B cell (primary cell): ENCODE measurements around the gene SART3.

Source experiments
- EZH2 ChIP-seq: IDR thresholded peaks from 2 replicates; pipeline ENCODE4 v1.6.1; 2012; ENCODE audit warnings: borderline replicate concordance, low read depth, mild to moderate bottlenecking, moderate library complexity, low read length; ENCODE audit not compliant: insufficient read depth, poor library complexity, severe bottlenecking
- TF ChIP-seq, protein P1 (sequence below): fragments of 200-600 bp; IDR thresholded peaks from one replicate; pipeline ENCODE4 v1.8.0; 2022; ENCODE audit warnings: antibody characterized with exemption, mild to moderate bottlenecking

DNA sequence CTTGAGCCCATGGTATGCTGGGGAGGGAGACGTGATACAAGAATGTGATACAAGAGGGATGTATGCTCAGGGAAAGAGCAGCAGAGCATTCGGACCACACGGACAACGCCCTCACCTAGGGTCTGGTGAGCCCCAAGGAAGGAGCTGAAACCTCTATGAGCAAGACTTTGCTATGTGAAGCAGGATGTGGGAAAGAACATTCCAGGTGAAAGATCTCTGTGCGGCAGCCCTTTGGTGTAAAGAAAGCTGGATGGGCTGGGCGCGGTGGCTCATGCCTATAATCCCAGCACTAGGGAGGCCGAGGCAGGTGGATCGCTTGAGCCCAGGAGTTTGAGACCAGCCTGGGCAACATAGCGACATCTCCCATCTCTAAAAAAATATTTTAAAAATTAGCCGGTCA, 62.8 kb downstream of the SART3 start:
- TF ChIP-seq EZH2 = no peak
- TF ChIP-seq, protein P1, sequence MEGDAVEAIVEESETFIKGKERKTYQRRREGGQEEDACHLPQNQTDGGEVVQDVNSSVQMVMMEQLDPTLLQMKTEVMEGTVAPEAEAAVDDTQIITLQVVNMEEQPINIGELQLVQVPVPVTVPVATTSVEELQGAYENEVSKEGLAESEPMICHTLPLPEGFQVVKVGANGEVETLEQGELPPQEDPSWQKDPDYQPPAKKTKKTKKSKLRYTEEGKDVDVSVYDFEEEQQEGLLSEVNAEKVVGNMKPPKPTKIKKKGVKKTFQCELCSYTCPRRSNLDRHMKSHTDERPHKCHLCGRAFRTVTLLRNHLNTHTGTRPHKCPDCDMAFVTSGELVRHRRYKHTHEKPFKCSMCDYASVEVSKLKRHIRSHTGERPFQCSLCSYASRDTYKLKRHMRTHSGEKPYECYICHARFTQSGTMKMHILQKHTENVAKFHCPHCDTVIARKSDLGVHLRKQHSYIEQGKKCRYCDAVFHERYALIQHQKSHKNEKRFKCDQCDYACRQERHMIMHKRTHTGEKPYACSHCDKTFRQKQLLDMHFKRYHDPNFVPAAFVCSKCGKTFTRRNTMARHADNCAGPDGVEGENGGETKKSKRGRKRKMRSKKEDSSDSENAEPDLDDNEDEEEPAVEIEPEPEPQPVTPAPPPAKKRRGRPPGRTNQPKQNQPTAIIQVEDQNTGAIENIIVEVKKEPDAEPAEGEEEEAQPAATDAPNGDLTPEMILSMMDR = no peak
